HL-60 (cell line): ENCODE measurements around the gene MAN1A2.

ENCODE experiments used
- DNase-seq, 2 experiments: peaks; one replicate each; pipeline ENCODE4 v3.0.0-alpha.2; 2010 to 2020; ENCODE audit warnings: low read depth in 1 of 2, low spot score in 1 of 2
- H3K27ac ChIP-seq: fragments of 250-450 bp; sonication (Bioruptor Pico); replicated peaks from 2 replicates; pipeline ENCODE4 v1.5.1; 2020; ENCODE audit warnings: mild to moderate bottlenecking, moderate library complexity
- H3K27me3 ChIP-seq: fragments of 250-450 bp; sonication (Bioruptor Pico); 2 replicates; pipeline ENCODE4 v1.5.1; 2021; ENCODE audit warnings: mild to moderate bottlenecking, moderate library complexity; ENCODE audit not compliant: insufficient read depth, poor library complexity, severe bottlenecking
- H3K4me3 ChIP-seq: replicated peaks from 2 replicates; pipeline ENCODE4 v1.5.1; 2011; ENCODE audit warnings: mild to moderate bottlenecking, control low read depth, low read length; ENCODE audit not compliant: insufficient read depth
- GABPA ChIP-seq: IDR thresholded peaks from 2 replicates; pipeline ENCODE4 v1.6.1; 2012; ENCODE audit warnings: low read depth
- POLR2AphosphoS5 ChIP-seq: IDR thresholded peaks from 2 replicates; pipeline ENCODE4 v1.6.1; 2012; ENCODE audit warnings: low read depth
- SPI1 ChIP-seq: IDR thresholded peaks from 2 replicates; pipeline ENCODE4 v1.6.1; 2012; ENCODE audit warnings: low read depth, mild to moderate bottlenecking, borderline replicate concordance
- TF ChIP-seq, protein P1 (sequence below): IDR thresholded peaks from one replicate; pipeline ENCODE4 v1.5.1; 2011; ENCODE audit warnings: low read length, control low read depth, inconsistent platforms; ENCODE audit not compliant: insufficient read depth
- TF ChIP-seq, protein P2 (sequence below): IDR thresholded peaks from 2 replicates; pipeline ENCODE4 v1.6.1; 2012; ENCODE audit warnings: low read depth; ENCODE audit not compliant: insufficient replicate concordance

The MAN1A2 gene

DNA sequence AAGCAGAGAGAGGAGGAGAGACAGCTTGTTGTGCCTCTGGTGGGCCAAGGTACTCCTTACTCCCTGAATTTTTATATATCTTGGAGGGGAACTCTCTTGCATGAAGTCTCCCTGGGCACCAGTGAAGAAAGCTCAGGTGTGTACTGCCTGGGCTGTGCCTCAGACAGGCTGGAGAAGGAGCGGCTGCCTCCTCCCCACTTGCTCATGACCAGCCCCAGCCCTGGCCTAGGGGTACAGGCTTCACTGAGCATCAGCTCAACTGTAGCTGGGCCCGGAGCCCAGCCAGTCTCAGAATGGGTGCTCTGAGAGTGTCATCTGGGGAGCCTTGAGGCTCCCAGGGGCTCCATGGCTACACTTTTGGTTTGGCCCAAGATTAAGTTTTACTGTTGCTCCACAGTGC, 193.8 kb downstream of the MAN1A2 start:
- TF ChIP-seq, protein P1, sequence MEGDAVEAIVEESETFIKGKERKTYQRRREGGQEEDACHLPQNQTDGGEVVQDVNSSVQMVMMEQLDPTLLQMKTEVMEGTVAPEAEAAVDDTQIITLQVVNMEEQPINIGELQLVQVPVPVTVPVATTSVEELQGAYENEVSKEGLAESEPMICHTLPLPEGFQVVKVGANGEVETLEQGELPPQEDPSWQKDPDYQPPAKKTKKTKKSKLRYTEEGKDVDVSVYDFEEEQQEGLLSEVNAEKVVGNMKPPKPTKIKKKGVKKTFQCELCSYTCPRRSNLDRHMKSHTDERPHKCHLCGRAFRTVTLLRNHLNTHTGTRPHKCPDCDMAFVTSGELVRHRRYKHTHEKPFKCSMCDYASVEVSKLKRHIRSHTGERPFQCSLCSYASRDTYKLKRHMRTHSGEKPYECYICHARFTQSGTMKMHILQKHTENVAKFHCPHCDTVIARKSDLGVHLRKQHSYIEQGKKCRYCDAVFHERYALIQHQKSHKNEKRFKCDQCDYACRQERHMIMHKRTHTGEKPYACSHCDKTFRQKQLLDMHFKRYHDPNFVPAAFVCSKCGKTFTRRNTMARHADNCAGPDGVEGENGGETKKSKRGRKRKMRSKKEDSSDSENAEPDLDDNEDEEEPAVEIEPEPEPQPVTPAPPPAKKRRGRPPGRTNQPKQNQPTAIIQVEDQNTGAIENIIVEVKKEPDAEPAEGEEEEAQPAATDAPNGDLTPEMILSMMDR, result no peak
- no peak for TF ChIP-seq GABPA
- TF ChIP-seq SPI1, result no peak
- TF ChIP-seq, protein P2, sequence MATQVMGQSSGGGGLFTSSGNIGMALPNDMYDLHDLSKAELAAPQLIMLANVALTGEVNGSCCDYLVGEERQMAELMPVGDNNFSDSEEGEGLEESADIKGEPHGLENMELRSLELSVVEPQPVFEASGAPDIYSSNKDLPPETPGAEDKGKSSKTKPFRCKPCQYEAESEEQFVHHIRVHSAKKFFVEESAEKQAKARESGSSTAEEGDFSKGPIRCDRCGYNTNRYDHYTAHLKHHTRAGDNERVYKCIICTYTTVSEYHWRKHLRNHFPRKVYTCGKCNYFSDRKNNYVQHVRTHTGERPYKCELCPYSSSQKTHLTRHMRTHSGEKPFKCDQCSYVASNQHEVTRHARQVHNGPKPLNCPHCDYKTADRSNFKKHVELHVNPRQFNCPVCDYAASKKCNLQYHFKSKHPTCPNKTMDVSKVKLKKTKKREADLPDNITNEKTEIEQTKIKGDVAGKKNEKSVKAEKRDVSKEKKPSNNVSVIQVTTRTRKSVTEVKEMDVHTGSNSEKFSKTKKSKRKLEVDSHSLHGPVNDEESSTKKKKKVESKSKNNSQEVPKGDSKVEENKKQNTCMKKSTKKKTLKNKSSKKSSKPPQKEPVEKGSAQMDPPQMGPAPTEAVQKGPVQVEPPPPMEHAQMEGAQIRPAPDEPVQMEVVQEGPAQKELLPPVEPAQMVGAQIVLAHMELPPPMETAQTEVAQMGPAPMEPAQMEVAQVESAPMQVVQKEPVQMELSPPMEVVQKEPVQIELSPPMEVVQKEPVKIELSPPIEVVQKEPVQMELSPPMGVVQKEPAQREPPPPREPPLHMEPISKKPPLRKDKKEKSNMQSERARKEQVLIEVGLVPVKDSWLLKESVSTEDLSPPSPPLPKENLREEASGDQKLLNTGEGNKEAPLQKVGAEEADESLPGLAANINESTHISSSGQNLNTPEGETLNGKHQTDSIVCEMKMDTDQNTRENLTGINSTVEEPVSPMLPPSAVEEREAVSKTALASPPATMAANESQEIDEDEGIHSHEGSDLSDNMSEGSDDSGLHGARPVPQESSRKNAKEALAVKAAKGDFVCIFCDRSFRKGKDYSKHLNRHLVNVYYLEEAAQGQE, result no peak
- no peak for TF ChIP-seq POLR2AphosphoS5
- no peaks in the 10 kb centered on the region for H3K27me3 ChIP-seq
- H3K27ac ChIP-seq, result no peak overlapping the region
- no peak overlapping the region for H3K4me3 ChIP-seq
- no peak for DNase-seq

- DNase-seq, result no peak
- TF ChIP-seq, protein P2, result no peak
- TF ChIP-seq GABPA (no peak), POLR2AphosphoS5 (no peak), SPI1 (no peak)
- TF ChIP-seq, protein P1, result no peak
- Histone ChIP-seq H3K4me3 (no peak overlapping the region), H3K27ac (no peak overlapping the region), H3K27me3 (no peaks in the 10 kb centered on the region)
Observed at GRCh38 chr1:117561551-117561950, 194.3 kb downstream of the MAN1A2 start.

DNA sequence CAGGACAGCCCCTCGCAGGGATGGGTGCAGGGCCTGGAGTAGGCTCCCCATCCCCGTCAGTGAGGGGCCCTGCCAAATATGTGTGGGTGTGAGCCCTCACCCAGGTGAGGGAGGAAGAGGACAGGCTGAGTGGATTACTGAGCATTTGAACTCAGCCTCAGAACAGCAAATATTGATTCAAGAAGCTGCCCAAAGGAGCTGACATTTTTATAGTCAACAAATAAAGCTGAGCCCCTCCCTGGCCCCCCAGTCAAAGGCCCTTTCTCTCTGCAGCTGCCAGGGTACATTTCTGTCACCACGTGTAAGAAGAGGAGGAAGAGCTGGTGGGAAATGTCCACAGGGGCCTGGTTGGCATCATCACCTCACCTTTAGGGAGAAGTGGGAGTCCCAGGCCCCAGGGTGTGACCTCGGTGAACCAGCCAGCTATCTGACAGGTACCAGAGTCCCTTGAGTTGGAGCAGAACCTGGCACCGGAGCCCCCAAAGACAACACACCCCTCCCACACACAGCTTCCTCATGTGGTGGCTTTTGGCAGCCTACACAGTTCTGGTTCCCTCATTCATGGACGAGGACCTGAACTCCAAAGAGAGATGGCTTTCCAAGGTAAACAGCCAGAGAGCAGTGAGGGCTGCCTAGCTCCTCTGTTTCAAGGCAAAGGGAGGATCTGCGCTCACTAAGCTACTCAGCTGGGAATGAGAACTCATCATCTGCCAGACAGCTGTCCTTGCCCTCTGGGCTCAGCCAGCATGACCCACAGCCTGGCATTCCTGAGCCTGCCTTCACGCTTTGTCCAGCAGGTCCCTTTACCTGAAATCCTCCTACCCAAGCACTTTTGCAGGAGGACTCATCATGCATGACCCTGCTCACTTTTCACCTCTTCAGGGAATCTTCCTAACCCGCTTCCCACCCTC, 195.6 kb downstream of the MAN1A2 start:
- DNase-seq, result no peak
- H3K4me3 ChIP-seq, result no peak overlapping the region
- TF ChIP-seq GABPA, result no peak
- TF ChIP-seq, protein P1, result no peak
- TF ChIP-seq, protein P2, result no peak
- TF ChIP-seq POLR2AphosphoS5, result no peak
- no peak for TF ChIP-seq SPI1
- no peaks in the 10 kb centered on the region for H3K27me3 ChIP-seq
- H3K27ac ChIP-seq, result no peak overlapping the region
